ENCODE measurements around the gene CMKLR1.
A peak's percentile ranks its signal among the peaks of the same experiment; 100 is the strongest.

The CMKLR1 gene

GRCh38 chr12:108361606-108362005 lies 22.5 kb upstream of the CMKLR1 start:
- DNase-seq: no peak

GRCh38 chr12:108360487-108360886 lies 21.4 kb upstream of the CMKLR1 start:
- DNase-seq: no peak

DNA sequence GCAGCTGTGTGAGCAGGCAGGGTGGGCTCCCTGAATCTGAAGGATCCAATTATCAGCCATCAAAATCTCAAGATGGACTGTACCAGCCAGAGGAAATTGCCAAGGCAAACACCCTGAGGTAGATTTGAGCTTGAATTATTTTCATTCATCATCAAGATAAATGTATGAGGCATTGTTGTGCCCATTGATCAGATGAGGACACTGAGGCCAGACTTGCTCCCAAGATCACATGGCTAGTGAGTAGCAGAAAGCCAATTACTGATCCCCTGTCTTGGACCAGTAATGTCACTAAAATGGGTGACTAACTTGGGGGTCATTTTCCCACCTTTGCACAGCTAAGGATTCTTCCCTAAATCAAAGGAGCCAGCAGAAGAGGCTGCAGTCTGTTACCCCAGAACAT lies 20.9 kb upstream of the CMKLR1 start:
- DNase-seq: no peak

- no peak for DNase-seq
Measured at GRCh38 chr12:108358580-108358965, 19.5 kb upstream of the CMKLR1 start.

- no peak for DNase-seq
Measured at GRCh38 chr12:108357834-108358579, 18.9 kb upstream of the CMKLR1 start.

- no peak for DNase-seq
Measured at GRCh38 chr12:108356835-108357806, 18.0 kb upstream of the CMKLR1 start.

GRCh38 chr12:108355069-108355468 lies 16.0 kb upstream of the CMKLR1 start:
- DNase-seq: no peak

DNA sequence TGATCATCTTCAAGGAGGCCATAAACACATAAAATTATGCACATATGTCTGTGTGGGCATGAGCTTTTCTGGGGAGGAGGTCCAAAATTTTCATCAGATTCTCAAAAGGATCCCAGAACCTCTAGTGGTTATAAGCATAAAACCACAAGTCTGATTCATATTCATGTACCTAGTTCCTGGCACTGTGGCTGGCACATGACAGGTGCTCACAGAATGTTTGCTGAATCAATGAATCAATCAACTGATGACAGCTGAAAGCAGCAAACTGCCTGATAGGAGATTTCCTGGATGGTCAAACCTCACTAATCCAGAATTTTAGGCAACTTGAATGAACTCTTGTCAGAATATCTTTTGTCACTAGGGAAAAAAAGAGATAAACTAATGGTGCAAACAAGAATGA lies 13.5 kb upstream of the CMKLR1 start:
- no peak for DNase-seq

- no peak for DNase-seq
Measured at GRCh38 chr12:108350511-108350910, 11.4 kb upstream of the CMKLR1 start.

- no peak for DNase-seq
Measured at GRCh38 chr12:108349278-108349688, 10.2 kb upstream of the CMKLR1 start.

- DNase-seq: no peak
Measured at GRCh38 chr12:108348842-108349241, 9.7 kb upstream of the CMKLR1 start.

DNA sequence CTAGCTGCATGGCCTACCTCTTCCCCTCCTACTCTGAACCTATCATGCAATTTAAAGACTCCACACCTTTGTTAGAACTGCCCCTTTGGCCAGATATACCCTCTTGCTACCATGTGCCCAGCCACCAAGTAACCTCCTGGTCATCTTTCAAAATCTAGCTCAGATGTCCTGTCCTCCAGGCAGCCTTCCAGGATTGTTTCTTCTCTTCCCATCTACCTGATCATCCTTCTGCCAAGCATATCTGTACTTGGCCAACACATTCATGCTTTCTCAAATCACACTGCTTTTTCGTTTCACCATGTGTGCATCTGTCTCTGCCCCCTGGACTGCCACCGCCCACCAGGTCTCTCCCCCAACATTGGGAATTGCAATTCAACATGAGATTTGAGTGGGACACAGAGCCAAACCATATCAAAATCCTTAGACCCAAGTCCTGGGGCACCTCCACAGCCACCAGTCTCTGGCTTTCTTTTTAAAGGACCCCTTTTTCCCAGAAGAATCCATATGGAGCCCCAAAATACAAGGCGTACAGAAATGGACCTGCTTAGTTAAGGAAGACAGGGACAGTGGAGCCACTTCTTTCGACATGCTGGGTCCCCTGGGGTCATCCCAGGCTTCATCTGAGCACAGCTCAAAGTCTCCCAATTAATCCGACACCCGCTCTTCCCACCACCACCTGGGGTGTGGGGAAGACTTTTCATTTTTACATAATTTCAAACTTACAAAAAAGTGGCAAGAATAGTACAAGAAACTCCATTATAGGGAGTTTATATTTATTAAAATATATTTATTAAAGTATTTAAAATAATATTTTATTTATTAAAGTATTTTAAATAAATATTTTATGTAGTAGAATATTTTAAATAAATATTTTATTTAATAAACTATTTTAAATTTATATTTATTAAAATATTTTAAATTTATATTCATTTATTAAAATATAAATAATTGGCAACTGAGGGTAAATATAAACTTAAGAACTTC lies 7.9 kb upstream of the CMKLR1 start:
- no peak for DNase-seq

DNA sequence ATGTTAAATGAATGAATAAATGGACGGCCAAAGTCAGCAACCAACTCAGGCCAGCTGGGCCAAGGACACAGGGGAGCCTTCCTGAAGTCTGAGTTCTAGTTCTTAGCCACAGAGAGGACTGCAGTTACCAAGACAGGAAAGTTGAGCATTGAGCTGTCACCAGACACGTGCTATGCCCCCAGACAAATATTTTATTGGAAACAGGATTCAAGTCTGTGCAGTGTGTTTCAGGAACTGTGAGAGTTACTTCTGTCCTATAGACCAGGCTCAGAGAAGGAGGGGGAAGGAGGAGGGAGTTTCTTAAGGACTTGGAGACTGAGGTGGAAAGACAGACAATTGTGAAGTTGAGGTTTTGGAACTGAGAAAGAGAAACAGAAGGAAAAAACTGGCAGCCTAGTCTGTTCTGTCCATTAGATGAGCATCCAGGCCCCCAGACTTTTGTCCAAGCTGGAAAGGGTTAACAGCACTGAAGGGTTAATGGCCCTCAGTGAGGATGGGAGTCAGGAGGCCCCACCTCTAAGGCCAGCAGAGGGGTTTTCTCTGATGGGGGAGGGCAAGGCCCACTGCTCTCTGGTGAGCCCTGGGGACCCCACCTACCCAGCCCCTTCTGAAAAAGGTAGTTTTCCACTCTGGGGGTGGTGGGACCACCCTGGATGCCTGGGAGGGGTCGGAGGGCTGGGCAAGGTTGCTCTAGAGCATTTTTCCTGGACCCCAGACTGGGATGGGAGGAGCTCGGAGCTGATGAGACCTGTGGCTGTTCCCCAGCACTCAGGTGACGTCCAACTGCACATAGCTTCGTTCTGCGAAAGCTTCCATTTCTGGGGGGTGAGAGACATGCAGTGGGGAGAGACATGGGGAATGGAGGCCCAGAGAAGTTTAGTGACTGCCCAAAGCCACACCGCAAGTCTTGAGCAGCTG lies 6.9 kb upstream of the CMKLR1 start:
- DNase-seq: no peak

DNA sequence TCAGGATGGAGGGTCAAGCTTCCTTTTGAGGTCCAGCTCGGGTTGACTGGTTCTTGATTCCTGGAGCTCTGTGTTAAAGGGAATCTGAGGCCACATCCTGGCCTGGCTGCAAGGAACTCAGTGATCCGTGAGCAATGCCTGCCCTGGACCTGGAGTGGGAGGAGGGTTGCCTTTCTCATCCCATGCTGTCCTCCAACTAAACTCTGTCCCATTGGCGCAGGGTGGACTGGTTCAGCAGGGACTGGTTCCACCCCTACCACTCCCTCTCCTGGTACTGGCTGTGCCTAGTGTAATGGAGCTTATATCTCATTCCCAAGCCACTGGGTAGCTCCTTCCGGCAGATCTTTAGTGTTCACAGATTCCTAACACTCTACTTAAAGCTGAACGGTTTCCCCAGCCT lies 3.9 kb upstream of the CMKLR1 start:
- DNase-seq: no peak

DNA sequence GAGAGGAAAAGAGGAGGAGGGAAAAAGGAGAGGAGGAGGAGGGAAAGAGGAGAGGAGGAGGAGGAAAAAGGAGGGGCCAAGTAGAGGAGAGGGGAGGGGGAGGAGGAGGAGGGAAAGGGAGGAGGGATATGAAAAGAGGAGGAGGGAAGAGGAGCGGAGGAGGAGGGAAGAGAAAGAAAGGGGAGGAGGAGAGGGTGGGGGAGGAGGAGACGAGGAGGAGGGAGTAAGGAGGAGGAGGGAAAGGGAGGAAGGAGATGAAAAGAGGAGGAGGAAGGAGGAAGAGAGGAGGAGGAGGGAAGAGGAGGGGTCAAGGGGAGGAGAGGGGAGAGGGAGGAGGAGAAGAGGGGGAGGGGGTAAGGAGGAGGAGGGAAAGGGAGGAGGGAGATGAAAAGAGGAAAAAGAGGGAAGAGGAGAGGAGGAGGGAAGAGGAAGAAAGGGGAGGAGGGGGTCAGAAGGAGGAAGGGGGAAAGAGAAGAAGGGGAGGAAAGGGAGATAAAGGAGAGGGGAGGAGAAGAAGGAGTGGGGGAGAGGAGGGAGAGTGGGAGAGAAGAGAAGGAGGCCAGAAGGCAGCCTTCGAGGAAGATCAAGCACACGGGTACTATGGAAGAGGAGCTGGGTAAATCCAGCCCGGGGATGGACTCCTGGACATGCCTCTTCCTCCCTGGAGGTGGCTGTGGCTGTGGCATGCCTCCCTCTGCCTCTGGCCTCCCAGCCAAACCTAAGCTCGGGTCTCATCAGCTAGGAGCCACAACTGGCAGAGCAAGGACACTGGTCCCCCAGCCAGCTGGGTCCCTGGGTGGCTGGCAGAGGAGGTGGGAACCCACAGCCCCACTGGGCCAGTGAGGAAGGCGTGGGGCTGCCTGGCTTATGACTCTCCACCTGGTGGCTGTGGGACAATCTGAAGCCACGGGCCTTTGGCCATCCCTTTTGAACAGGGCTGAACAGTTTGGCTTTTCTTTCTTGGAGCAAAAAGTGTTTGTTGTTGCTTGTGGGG lies 3.0 kb upstream of the CMKLR1 start:
- DNase-seq: no peak

DNA sequence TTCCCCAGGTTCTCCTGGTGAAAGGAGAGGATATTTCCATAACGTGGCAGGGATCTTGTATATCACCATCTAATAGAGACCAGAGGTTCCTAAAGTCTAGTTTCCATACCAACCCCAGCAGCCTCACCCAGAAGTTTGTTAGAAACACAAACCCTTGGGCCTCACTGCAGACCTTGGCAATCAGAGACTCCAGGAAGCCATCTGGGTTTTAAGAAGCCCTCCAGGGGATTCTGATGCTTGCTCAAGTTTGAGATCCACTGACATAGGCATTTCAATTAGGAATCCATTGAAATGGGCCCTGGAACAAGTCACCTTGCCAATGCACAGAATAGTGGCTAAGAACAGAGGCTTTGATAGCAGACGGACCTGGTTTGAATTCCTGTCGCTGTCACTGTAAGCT lies 2.2 kb upstream of the CMKLR1 start:
- no peak for DNase-seq

GRCh38 chr12:108340037-108340436 lies 926 bp upstream of the CMKLR1 start:
- DNase-seq: no peak

DNA sequence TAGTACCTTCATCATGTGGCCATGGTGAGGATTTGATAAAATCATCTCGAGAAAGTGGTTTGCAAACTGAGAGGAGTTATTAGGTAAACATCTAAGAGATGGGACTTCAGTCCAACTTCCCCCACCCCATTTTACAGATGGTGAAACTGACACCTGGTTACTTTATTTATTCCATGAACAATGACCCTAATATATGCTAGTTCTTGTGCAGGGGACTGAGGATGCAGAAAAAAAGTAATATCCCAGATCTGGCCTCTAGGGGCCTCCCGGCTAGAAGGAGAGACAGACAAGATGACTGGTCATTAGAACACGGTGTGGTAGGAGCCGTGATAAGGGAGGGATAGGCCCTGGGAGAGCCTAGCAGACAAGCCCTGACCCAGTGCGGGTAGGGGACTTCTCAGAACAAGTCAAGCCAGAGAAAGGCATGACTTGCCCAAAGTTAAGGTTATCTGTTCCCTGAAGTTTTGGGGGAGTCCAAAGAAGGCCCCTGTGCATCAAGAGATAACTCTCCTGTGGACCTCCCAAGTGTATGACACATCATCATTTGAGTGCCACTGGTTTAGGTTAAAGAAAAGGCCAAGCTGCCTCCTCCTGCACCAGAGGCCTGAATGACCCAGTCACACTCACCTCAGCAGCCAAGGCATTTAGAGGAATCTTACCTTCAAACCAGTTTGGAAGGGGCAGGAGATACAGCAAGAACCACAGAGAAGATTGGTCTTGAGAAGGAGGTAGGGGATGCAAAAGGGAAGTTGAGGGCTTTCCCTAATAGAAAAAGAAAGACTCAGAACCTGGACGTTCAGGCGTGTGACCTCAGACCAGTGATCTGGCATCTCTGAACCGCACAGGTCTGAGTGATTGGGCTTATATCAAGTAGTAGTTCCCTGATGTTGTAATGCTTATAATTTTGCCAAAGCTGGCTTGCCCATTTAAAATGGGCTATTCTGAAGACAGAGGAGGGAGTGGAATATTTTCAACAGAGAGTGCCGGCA lies 1.6 kb downstream of the CMKLR1 start:
- DNase-seq: peak; percentile 83

All from hematopoietic multipotent progenitor cell treated with erythropoietin and hydrocortisone succinate and interleukin-3 and kit ligand, for 6 days (in vitro differentiated cells).